Neural cell (in vitro differentiated cells): Measurements from ENCODE around the gene RRBP1. TPM values are rescaled to one million over a fixed set of nuclear protein-coding genes. Genes with fewer than 3 reads are reported as not detected.

Source experiments
- H2AFZ ChIP-seq: fragments of 200-600, 300-800 bp; sonication (generic), shearing (Covaris generic); 2 replicates; pipeline ENCODE4 v1.6.0; 2014; ENCODE audit warnings: low read depth, mild to moderate bottlenecking, antibody characterized with exemption, low read length, moderate library complexity
- H3F3A ChIP-seq: fragments of 200-600 bp; shearing (Covaris generic); 2 replicates; pipeline ENCODE4 v1.6.1; 2016; ENCODE audit warnings: mild to moderate bottlenecking, moderate library complexity, mixed read lengths, antibody characterized with exemption, low read length; ENCODE audit not compliant: insufficient read depth, poor library complexity, severe bottlenecking
- H3K27ac ChIP-seq: fragments of 200-600, 300-800 bp; sonication (generic), shearing (Covaris generic); 2 replicates; pipeline ENCODE4 v1.5.1; 2014; ENCODE audit warnings: mild to moderate bottlenecking, low read length, moderate library complexity
- H3K27me3 ChIP-seq: fragments of 300-800, 200-600 bp; sonication (generic), shearing (Covaris generic); 2 replicates; pipeline ENCODE4 v1.6.0; 2014; ENCODE audit warnings: mild to moderate bottlenecking, low read depth, low read length, moderate library complexity; ENCODE audit not compliant: insufficient read depth
- H3K36me3 ChIP-seq: fragments of 300-800, 200-600 bp; sonication (generic), shearing (Covaris generic); 2 replicates; pipeline ENCODE4 v1.5.1; 2014; ENCODE audit warnings: mild to moderate bottlenecking, antibody characterized with exemption, low read length, moderate library complexity; ENCODE audit not compliant: insufficient read depth
- H3K4me2 ChIP-seq: fragments of 300-800, 200-600 bp; sonication (generic), shearing (Covaris generic); 2 replicates; pipeline ENCODE4 v1.6.0; 2014; ENCODE audit warnings: mild to moderate bottlenecking, low read length
- H3K4me3 ChIP-seq: fragments of 300-800, 200-600 bp; sonication (generic), shearing (Covaris generic); 2 replicates; pipeline ENCODE4 v1.5.1; 2014; ENCODE audit warnings: mild to moderate bottlenecking, low read length, moderate library complexity
- H3K79me2 ChIP-seq: fragments of 200-600 bp; shearing (Covaris generic); replicated peaks from 2 replicates; pipeline ENCODE4 v1.6.0; 2014; ENCODE audit warnings: mild to moderate bottlenecking, low read length, moderate library complexity; ENCODE audit not compliant: insufficient read depth
- H3K9ac ChIP-seq: fragments of 300-800, 200-600 bp; sonication (generic), shearing (Covaris generic); 2 replicates; pipeline ENCODE4 v1.6.1; 2016; ENCODE audit warnings: mild to moderate bottlenecking, low read length, mixed read lengths
- H3K9me2 ChIP-seq: fragments of 200-600 bp; shearing (Covaris generic); 2 replicates; pipeline ENCODE4 v1.6.1; 2016; ENCODE audit warnings: mild to moderate bottlenecking, low read length, mixed read lengths; ENCODE audit not compliant: insufficient read depth
- H3K9me3 ChIP-seq: fragments of 200-600, 300-800 bp; sonication (generic), shearing (Covaris generic); 2 replicates; pipeline ENCODE4 v1.6.1; 2016; ENCODE audit warnings: mild to moderate bottlenecking, mixed run types, low read length, moderate library complexity, mixed read lengths
- H4K20me1 ChIP-seq: fragments of 200-600 bp; shearing (Covaris generic); 2 replicates; pipeline ENCODE4 v1.6.1; 2016; ENCODE audit warnings: mild to moderate bottlenecking, mixed run types; ENCODE audit not compliant: insufficient read depth
- CTCF ChIP-seq: fragments of 450-650 bp; IDR thresholded peaks from 2 replicates; pipeline ENCODE4 v1.5.1; 2014; ENCODE audit warnings: antibody characterized with exemption, mild to moderate bottlenecking, moderate library complexity; ENCODE audit not compliant: poor library complexity, severe bottlenecking
- EP300 ChIP-seq: fragments of 450-650 bp; conservative IDR thresholded peaks from 2 replicates; pipeline ENCODE4 v1.6.1; 2014; ENCODE audit warnings: antibody characterized with exemption, mild to moderate bottlenecking, moderate library complexity; ENCODE audit not compliant: poor library complexity, severe bottlenecking
- EZH2 ChIP-seq: fragments of 200-600, 300-800 bp; shearing (Covaris generic), sonication (generic); IDR thresholded peaks from 2 replicates; pipeline ENCODE4 v1.6.1; 2014; ENCODE audit warnings: antibody characterized with exemption, low read length, borderline replicate concordance, mild to moderate bottlenecking; ENCODE audit not compliant: insufficient read depth, poor library complexity, severe bottlenecking
- MXI1 ChIP-seq: fragments of 450-650 bp; conservative IDR thresholded peaks from 2 replicates; pipeline ENCODE4 v1.6.1; 2014; ENCODE audit warnings: antibody characterized with exemption, mild to moderate bottlenecking; ENCODE audit not compliant: poor library complexity, severe bottlenecking
- POLR2AphosphoS5 ChIP-seq: IDR thresholded peaks from 2 replicates; pipeline ENCODE4 v1.6.1; 2012
- RAD21 ChIP-seq: fragments of 450-650 bp; conservative IDR thresholded peaks from 2 replicates; pipeline ENCODE4 v1.6.1; 2014; ENCODE audit warnings: antibody characterized with exemption, mild to moderate bottlenecking, moderate library complexity
- REST ChIP-seq: IDR thresholded peaks from 2 replicates; pipeline ENCODE4 v1.6.1; 2012; ENCODE audit warnings: borderline replicate concordance
- SMC3 ChIP-seq: fragments of 450-650 bp; conservative IDR thresholded peaks from 2 replicates; pipeline ENCODE4 v1.6.1; 2014; ENCODE audit warnings: antibody characterized with exemption, mild to moderate bottlenecking, moderate library complexity; ENCODE audit not compliant: poor library complexity
- TAF1 ChIP-seq: IDR thresholded peaks from 2 replicates; pipeline ENCODE4 v1.6.1; 2012; ENCODE audit warnings: low read depth
- polyA plus RNA-seq: library from polyadenylated mRNA; depleted of rRNA; stranded (reverse); fragments of >200 nt; gene quantifications from 2 replicates; pipeline ENCODE4 v1.2.3, GENCODE V29; 2014

Gene RRBP1
- polyA plus RNA-seq, 1 donor from 2014 or later: 2.2 TPM

DNA sequence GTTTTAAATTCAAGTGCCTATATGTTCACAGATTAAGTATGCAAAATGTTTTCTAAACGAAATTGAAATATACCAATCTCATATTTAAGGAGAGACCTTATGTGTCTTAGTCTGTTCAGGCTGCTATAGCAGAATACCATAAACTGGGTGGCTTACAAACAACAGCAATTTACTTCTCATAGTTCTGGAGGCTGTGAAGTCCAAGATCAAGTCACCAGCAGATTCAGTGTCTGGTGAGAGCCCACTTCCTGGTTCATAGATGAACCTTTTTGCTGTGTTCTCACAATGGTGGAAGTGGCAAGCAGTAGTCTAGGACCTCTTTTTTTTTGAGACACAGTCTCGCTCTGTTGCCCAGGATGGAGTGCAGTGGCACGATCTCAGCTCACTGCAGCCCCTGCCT lies 115.7 kb downstream of the RRBP1 start:
- Histone ChIP-seq H2AFZ (no peak overlapping the region), H3K36me3 (no peaks in the 10 kb centered on the region), H4K20me1 (peaks cover 4% of the 10 kb centered on the region), H3K79me2 (peaks cover 7% of the 10 kb centered on the region), H3K4me3 (no peak overlapping the region), H3F3A (peaks cover 4% of the 10 kb centered on the region), H3K27ac (no peak overlapping the region), H3K27me3 (peaks cover 3% of the 10 kb centered on the region), H3K9me2 (no peaks in the 10 kb centered on the region), H3K4me2 (no peak overlapping the region), H3K9me3 (no peaks in the 10 kb centered on the region), H3K9ac (no peak overlapping the region)
- TF ChIP-seq EZH2: no peak
- no peak for TF ChIP-seq SMC3
- TF ChIP-seq REST: no peak
- TF ChIP-seq CTCF: no peak
- no peak for TF ChIP-seq TAF1
- TF ChIP-seq POLR2AphosphoS5: no peak
- TF ChIP-seq RAD21: no peak
- no peak for TF ChIP-seq EP300
- no peak for TF ChIP-seq MXI1

DNA sequence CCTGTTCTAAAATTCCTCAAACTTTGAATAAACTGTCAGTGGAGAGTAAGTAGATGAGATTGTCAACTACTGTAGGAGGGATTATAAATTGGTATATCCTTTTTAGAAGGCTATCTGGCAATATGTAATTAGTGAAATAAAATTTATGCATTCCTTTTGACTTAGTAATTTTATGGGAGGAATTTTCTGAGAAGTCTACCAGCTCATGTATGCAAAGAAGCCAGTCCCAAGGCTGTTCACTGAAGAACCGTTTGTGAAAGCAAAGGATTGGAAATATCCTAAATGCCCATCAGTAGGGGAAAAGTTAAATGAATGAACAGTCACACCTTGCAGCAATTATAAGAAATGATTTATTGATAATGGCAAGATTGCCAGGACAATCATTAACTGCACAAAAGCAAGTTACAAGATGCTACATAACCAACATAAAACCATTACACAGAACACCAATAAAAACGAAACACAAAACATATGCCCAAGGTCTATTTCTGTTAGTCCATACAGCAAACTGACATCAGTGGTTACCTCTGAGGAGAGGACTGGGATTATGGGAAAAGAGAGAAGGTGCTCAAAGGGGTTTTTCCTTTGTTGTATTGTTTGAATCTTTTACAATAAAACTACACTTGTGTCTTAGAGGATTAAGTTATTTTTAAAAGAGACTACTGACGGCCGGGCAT lies 116.7 kb downstream of the RRBP1 start:
- no peak overlapping the region for H3K9ac ChIP-seq

More for the DNA sequence above, 116.7 kb downstream of the RRBP1 start:
- Histone ChIP-seq H3K9me2 (no peaks in the 10 kb centered on the region), H3K79me2 (no peaks in the 10 kb centered on the region), H3K4me2 (no peak overlapping the region), H2AFZ (no peak overlapping the region), H3K36me3 (no peaks in the 10 kb centered on the region), H3K4me3 (no peak overlapping the region), H3F3A (no peaks in the 10 kb centered on the region), H3K27me3 (peaks cover 3% of the 10 kb centered on the region), H3K9me3 (no peaks in the 10 kb centered on the region), H4K20me1 (no peaks in the 10 kb centered on the region), H3K27ac (no peak overlapping the region)
- TF ChIP-seq TAF1 (no peak), SMC3 (no peak)

Other genes with a start within 250 kb of the RRBP1 start
- gene BFSP1, start 150.9 kb downstream of the RRBP1 start, polyA plus RNA-seq: 1.3 and 2.3 TPM in 2 replicates
- 238 and 276 TPM in 2 replicates for gene DSTN, start 112.2 kb downstream of the RRBP1 start, polyA plus RNA-seq
- gene BANF2, start 17.7 kb upstream of the RRBP1 start, polyA plus RNA-seq: not detected in 2 replicates